HCT116 (cell line): ENCODE data around the gene SLC25A1.

ENCODE experiments used
- CTCF ChIP-seq, 3 experiments: fragments of 200-600 bp in 1 of 3; sonication (generic) in 1 of 3; IDR thresholded peaks in 2 of 3; conservative IDR thresholded peaks in 1 of 3; 2 replicates each; pipeline ENCODE4 v1.5.1; 2012 to 2017; ENCODE audit warnings: low read depth in 2 of 3, low read length in 2 of 3, antibody characterized with exemption in 1 of 3, borderline replicate concordance in 1 of 3, control low read depth in 1 of 3, mild to moderate bottlenecking in 1 of 3, mixed read lengths in 1 of 3, mixed run types in 1 of 3, moderate library complexity in 1 of 3; ENCODE audit not compliant: insufficient read depth in 1 of 3
- POLR2A ChIP-seq: IDR thresholded peaks from 2 replicates; pipeline ENCODE4 v1.7.0; 2011; ENCODE audit warnings: borderline replicate concordance; ENCODE audit not compliant: insufficient read depth, insufficient read length; ENCODE audit errors: extremely low read depth

GRCh38 chr22:19207401-19207808, 28.9 kb upstream of the SLC25A1 start:
- no peak for TF ChIP-seq CTCF (IDR thresholded peaks at IDR 0.05 in 2 of 3, conservative IDR thresholded peaks at IDR 0.05 in 1 of 3; ENCODE audit: borderline replicate concordance in 1 of 3, insufficient read depth in 1 of 3, low read depth in 2 of 3, low read length in 2 of 3)
- TF ChIP-seq POLR2A = no peak
